K562 (cell line): ENCODE results near the gene OTOA.

ENCODE experiments used
- CBX5 ChIP-seq: IDR thresholded peaks from 2 replicates; pipeline ENCODE4 v1.6.1; 2014; ENCODE audit warnings: low read depth, borderline replicate concordance
- ZNF175 ChIP-seq: fragments of 200-800 bp; sonication (Bioruptor generic); IDR thresholded peaks from 2 replicates; pipeline ENCODE4 v1.6.1; 2016; ENCODE audit warnings: low read depth, mild to moderate bottlenecking, missing genetic modification characterization, missing compliant biosample characterization
- ZNF766 ChIP-seq: fragments of 200-800 bp; sonication (Bioruptor generic); conservative IDR thresholded peaks from 2 replicates; pipeline ENCODE4 v1.6.1; 2016; ENCODE audit warnings: missing genetic modification characterization, missing compliant biosample characterization
- TF ChIP-seq, protein P1 (sequence below), 2 experiments: fragments of 450-650 bp; formaldehyde crosslinking in 1 of 2; IDR thresholded peaks; 2 replicates each; pipeline versions ENCODE4 v1.4.0 to v1.6.1; 2014 to 2020; ENCODE audit warnings: mild to moderate bottlenecking in 2 of 2, borderline replicate concordance in 1 of 2, low read depth in 1 of 2

DNA sequence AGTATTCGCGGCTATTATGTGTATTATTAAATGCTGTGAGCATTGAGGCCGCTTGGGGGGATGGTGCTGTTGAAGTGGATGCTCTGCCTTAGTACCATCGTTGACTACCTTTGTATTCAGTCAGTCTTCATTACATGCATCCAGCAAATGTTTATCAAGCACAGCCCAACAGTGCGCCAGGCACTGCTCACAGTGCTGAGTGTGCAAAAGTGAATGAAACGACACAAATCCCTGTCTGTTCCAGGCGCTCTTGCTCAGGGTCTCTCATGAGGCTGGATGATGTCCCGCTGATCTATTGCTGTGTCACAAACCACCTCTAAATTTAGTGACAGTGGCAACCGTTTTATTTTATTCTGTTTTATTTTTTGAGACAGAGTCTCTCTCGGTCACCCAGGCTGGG, 53.8 kb downstream of the OTOA start:
- no peak for TF ChIP-seq ZNF766
- TF ChIP-seq CBX5 = no peak
- TF ChIP-seq ZNF175 (CRISPR knock-in tag) = no peak
- TF ChIP-seq, protein P1, sequence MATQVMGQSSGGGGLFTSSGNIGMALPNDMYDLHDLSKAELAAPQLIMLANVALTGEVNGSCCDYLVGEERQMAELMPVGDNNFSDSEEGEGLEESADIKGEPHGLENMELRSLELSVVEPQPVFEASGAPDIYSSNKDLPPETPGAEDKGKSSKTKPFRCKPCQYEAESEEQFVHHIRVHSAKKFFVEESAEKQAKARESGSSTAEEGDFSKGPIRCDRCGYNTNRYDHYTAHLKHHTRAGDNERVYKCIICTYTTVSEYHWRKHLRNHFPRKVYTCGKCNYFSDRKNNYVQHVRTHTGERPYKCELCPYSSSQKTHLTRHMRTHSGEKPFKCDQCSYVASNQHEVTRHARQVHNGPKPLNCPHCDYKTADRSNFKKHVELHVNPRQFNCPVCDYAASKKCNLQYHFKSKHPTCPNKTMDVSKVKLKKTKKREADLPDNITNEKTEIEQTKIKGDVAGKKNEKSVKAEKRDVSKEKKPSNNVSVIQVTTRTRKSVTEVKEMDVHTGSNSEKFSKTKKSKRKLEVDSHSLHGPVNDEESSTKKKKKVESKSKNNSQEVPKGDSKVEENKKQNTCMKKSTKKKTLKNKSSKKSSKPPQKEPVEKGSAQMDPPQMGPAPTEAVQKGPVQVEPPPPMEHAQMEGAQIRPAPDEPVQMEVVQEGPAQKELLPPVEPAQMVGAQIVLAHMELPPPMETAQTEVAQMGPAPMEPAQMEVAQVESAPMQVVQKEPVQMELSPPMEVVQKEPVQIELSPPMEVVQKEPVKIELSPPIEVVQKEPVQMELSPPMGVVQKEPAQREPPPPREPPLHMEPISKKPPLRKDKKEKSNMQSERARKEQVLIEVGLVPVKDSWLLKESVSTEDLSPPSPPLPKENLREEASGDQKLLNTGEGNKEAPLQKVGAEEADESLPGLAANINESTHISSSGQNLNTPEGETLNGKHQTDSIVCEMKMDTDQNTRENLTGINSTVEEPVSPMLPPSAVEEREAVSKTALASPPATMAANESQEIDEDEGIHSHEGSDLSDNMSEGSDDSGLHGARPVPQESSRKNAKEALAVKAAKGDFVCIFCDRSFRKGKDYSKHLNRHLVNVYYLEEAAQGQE (IDR thresholded peaks at IDR 0.05; ENCODE audit: borderline replicate concordance) = no peak
- TF ChIP-seq, protein P1 (CRISPR knock-in tag; IDR thresholded peaks at IDR 0.05; ENCODE audit: low read depth) = no peak
